MM.1S (cell line): ENCODE results near the gene CD6.

Experiments
- DNase-seq: peaks from one replicate; pipeline ENCODE4 v3.0.0-alpha.2; 2015
- H2AFZ ChIP-seq: fragments of 300-600 bp; sonication (generic); 2 replicates; pipeline ENCODE4 v1.6.0; 2016; ENCODE audit warnings: antibody characterized with exemption, low read length
- H3F3A ChIP-seq: fragments of 300-600 bp; sonication (generic); 2 replicates; pipeline ENCODE4 v1.6.1; 2016; ENCODE audit warnings: mild to moderate bottlenecking, antibody characterized with exemption, low read length, moderate library complexity, mixed read lengths; ENCODE audit not compliant: insufficient read depth
- H3K27ac ChIP-seq: fragments of 300-600 bp; sonication (generic); 2 replicates; pipeline ENCODE4 v1.5.1; 2016; ENCODE audit warnings: mild to moderate bottlenecking, low read length
- H3K27me3 ChIP-seq: fragments of 300-600 bp; sonication (generic); replicated peaks from 2 replicates; pipeline ENCODE4 v1.6.0; 2016; ENCODE audit warnings: low read length; ENCODE audit not compliant: insufficient read depth
- H3K36me3 ChIP-seq: fragments of 300-600 bp; sonication (generic); replicated peaks from 2 replicates; pipeline ENCODE4 v1.6.1; 2016; ENCODE audit warnings: mild to moderate bottlenecking, low read length, mixed read lengths; ENCODE audit not compliant: insufficient read depth
- H3K4me1 ChIP-seq: fragments of 300-600 bp; sonication (generic); 2 replicates; pipeline ENCODE4 v1.6.1; 2016; ENCODE audit warnings: low read length, mixed read lengths
- H3K4me2 ChIP-seq: fragments of 300-600 bp; sonication (generic); 2 replicates; pipeline ENCODE4 v1.6.0; 2016; ENCODE audit warnings: low read depth, low read length
- H3K4me3 ChIP-seq: fragments of 300-600 bp; sonication (generic); 2 replicates; pipeline ENCODE4 v1.5.1; 2016; ENCODE audit warnings: low read length, mixed read lengths
- H3K79me2 ChIP-seq: fragments of 300-600 bp; sonication (generic); 2 replicates; pipeline ENCODE4 v1.6.1; 2016; ENCODE audit warnings: mixed run types, low read length, mixed read lengths
- H3K9ac ChIP-seq: fragments of 300-600 bp; sonication (generic); 2 replicates; pipeline ENCODE4 v1.6.1; 2016; ENCODE audit warnings: low read length, mixed read lengths
- H3K9me2 ChIP-seq: fragments of 300-600 bp; sonication (generic); replicated peaks from 2 replicates; pipeline ENCODE4 v1.6.1; 2016; ENCODE audit warnings: mild to moderate bottlenecking, low read length, mixed read lengths; ENCODE audit not compliant: insufficient read depth
- H3K9me3 ChIP-seq: fragments of 300-600 bp; sonication (generic); replicated peaks from 2 replicates; pipeline ENCODE4 v1.6.1; 2016; ENCODE audit warnings: mild to moderate bottlenecking, low read length, mixed read lengths; ENCODE audit not compliant: insufficient read depth
- H4K20me1 ChIP-seq: fragments of 300-600 bp; sonication (generic); 2 replicates; pipeline ENCODE4 v1.6.1; 2016; ENCODE audit warnings: mild to moderate bottlenecking, low read length, moderate library complexity, mixed read lengths; ENCODE audit not compliant: insufficient read depth
- EZH2 ChIP-seq: fragments of 300-600 bp; sonication (generic); optimal IDR thresholded peaks from 2 replicates; pipeline ENCODE3; 2017; ENCODE audit warnings: low read depth, mild to moderate bottlenecking, antibody characterized with exemption, low read length, mixed read lengths
- EZH2phosphoT487 ChIP-seq: fragments of 300-600 bp; sonication (generic); IDR thresholded peaks from 2 replicates; pipeline ENCODE4 v1.6.1; 2018; ENCODE audit warnings: antibody characterized with exemption, low read length
- TF ChIP-seq, protein P1 (sequence below): fragments of 300-600 bp; sonication (generic); IDR thresholded peaks from 2 replicates; pipeline ENCODE4 v1.5.1; 2016; ENCODE audit warnings: antibody characterized with exemption, low read length, mixed read lengths

Gene CD6

GRCh38 chr11:61032824-61033223 lies 61.3 kb downstream of the CD6 start:
- TF ChIP-seq, protein P1, sequence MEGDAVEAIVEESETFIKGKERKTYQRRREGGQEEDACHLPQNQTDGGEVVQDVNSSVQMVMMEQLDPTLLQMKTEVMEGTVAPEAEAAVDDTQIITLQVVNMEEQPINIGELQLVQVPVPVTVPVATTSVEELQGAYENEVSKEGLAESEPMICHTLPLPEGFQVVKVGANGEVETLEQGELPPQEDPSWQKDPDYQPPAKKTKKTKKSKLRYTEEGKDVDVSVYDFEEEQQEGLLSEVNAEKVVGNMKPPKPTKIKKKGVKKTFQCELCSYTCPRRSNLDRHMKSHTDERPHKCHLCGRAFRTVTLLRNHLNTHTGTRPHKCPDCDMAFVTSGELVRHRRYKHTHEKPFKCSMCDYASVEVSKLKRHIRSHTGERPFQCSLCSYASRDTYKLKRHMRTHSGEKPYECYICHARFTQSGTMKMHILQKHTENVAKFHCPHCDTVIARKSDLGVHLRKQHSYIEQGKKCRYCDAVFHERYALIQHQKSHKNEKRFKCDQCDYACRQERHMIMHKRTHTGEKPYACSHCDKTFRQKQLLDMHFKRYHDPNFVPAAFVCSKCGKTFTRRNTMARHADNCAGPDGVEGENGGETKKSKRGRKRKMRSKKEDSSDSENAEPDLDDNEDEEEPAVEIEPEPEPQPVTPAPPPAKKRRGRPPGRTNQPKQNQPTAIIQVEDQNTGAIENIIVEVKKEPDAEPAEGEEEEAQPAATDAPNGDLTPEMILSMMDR: no peak
- TF ChIP-seq EZH2phosphoT487: no peak
- DNase-seq: no peak
- no peaks in the 10 kb centered on the region for H3K36me3 ChIP-seq
- H3K4me3 ChIP-seq: no peak overlapping the region
- no peak overlapping the region for H3K27ac ChIP-seq
- H3K4me1 ChIP-seq: no peaks in the 10 kb centered on the region
- no peaks in the 10 kb centered on the region for H3K9me2 ChIP-seq
- no peaks in the 10 kb centered on the region for H3K27me3 ChIP-seq
- no peak overlapping the region for H2AFZ ChIP-seq
- H4K20me1 ChIP-seq: no peaks in the 10 kb centered on the region
- H3K79me2 ChIP-seq: no peaks in the 10 kb centered on the region
- no peaks in the 10 kb centered on the region for H3F3A ChIP-seq
- H3K4me2 ChIP-seq: no peak overlapping the region
- no peaks in the 10 kb centered on the region for H3K9me3 ChIP-seq
- no peak overlapping the region for H3K9ac ChIP-seq

GRCh38 chr11:61033417-61033816 lies 61.9 kb downstream of the CD6 start:
- Histone ChIP-seq H3K27ac (no peak overlapping the region), H3F3A (no peaks in the 10 kb centered on the region), H3K79me2 (no peaks in the 10 kb centered on the region), H3K9me2 (no peaks in the 10 kb centered on the region), H3K9ac (no peak overlapping the region), H3K4me2 (no peak overlapping the region), H4K20me1 (no peaks in the 10 kb centered on the region), H3K27me3 (no peaks in the 10 kb centered on the region), H3K36me3 (no peaks in the 10 kb centered on the region), H3K4me3 (no peak overlapping the region), H3K9me3 (no peaks in the 10 kb centered on the region), H2AFZ (no peak overlapping the region), H3K4me1 (no peaks in the 10 kb centered on the region)
- no peak for DNase-seq
- no peak for TF ChIP-seq EZH2phosphoT487
- no peak for TF ChIP-seq EZH2
- TF ChIP-seq, protein P1: no peak

GRCh38 chr11:61034111-61034510 lies 62.6 kb downstream of the CD6 start:
- Histone ChIP-seq H3K27ac (no peak overlapping the region), H4K20me1 (no peaks in the 10 kb centered on the region), H3K4me3 (no peak overlapping the region)

More at GRCh38 chr11:61034111-61034510, 62.6 kb downstream of the CD6 start:
- Histone ChIP-seq H3K79me2 (no peaks in the 10 kb centered on the region), H3K36me3 (no peaks in the 10 kb centered on the region), H3K9ac (no peak overlapping the region), H3K4me2 (no peak overlapping the region), H3K27me3 (no peaks in the 10 kb centered on the region), H2AFZ (no peak overlapping the region), H3K9me2 (no peaks in the 10 kb centered on the region), H3F3A (no peaks in the 10 kb centered on the region), H3K4me1 (no peaks in the 10 kb centered on the region), H3K9me3 (no peaks in the 10 kb centered on the region)
- TF ChIP-seq EZH2phosphoT487 (no peak), EZH2 (no peak)
- TF ChIP-seq, protein P1: no peak
- DNase-seq: no peak
